Common myeloid progenitor, CD34-positive (primary cell): ENCODE results near the gene ZFR2.
"Not testable (repeated sequence)": the region's sequence is repeated elsewhere in the genome, so short reads cannot be mapped to it uniquely, and the experiment has no call there.

ENCODE experiments used
- CTCF ChIA-PET: fragments of 350-600 bp; sonication (Branson Sonifier 250); formaldehyde crosslinking; loops from one replicate; lab custom pipeline; 2021; ENCODE audit warnings: antibody characterized with exemption; lab: Charles Lee
- POLR2A ChIA-PET: fragments of 350-600 bp; sonication (Branson Sonifier 250); formaldehyde crosslinking; loops from one replicate; lab custom pipeline; 2021; ENCODE audit warnings: antibody characterized with exemption; lab: Charles Lee
- DNase-seq, 3 donors: peaks; one replicate each; pipeline versions ENCODE4 v3.0.0 to v3.0.0-alpha.2; 2013
- H3K27ac ChIP-seq, 2 experiments: 1 replicate in 1 of 2; 2 replicates in 1 of 2; pipeline ENCODE4 v1.7.0; 2013; ENCODE audit warnings: inconsistent platforms in 2 of 2, low read length in 2 of 2, mild to moderate bottlenecking in 2 of 2, low read depth in 1 of 2, moderate library complexity in 1 of 2; ENCODE audit not compliant: severe bottlenecking in 2 of 2, insufficient read depth in 1 of 2, poor library complexity in 1 of 2
- H3K27me3 ChIP-seq, 5 experiments: replicated peaks in 2 of 5; 1 replicate in 3 of 5; 2 replicates in 2 of 5; pipeline versions ENCODE4 v1.6.1 to v1.7.0; 2013; ENCODE audit warnings: low read length in 4 of 5, mild to moderate bottlenecking in 2 of 5, moderate library complexity in 2 of 5, inconsistent platforms in 1 of 5; ENCODE audit not compliant: insufficient read depth in 5 of 5, control insufficient read depth in 4 of 5
- H3K36me3 ChIP-seq, 4 experiments: 1 replicate in 2 of 4; 2 replicates in 2 of 4; pipeline versions ENCODE4 v1.6.1 to v1.7.0; 2013; ENCODE audit warnings: low read length in 3 of 4, control low read depth in 1 of 4, mild to moderate bottlenecking in 1 of 4; ENCODE audit not compliant: control insufficient read depth in 4 of 4, insufficient read depth in 4 of 4
- H3K4me1 ChIP-seq, 4 experiments: 1 replicate in 3 of 4; 2 replicates in 1 of 4; pipeline versions ENCODE4 v1.6.1 to v1.7.1; 2013; ENCODE audit warnings: low read length in 3 of 4, mild to moderate bottlenecking in 3 of 4, control low read depth in 1 of 4, inconsistent platforms in 1 of 4, moderate library complexity in 1 of 4; ENCODE audit not compliant: control insufficient read depth in 4 of 4, insufficient read depth in 4 of 4; ENCODE audit errors: control extremely low read depth in 1 of 4
- H3K4me3 ChIP-seq, 7 experiments: 1 replicate in 4 of 7; 2 replicates in 3 of 7; pipeline versions ENCODE4 v1.5.1 to v1.7.0; 2013; ENCODE audit warnings: mild to moderate bottlenecking in 7 of 7, low read length in 6 of 7, moderate library complexity in 6 of 7, inconsistent platforms in 2 of 7, low read depth in 2 of 7, control low read depth in 1 of 7; ENCODE audit not compliant: insufficient read depth in 4 of 7, control insufficient read depth in 1 of 7; ENCODE audit errors: extremely low read depth in 1 of 7
- H3K9me3 ChIP-seq, 5 experiments: 1 replicate in 4 of 5; 2 replicates in 1 of 5; pipeline versions ENCODE4 v1.6.1 to v1.7.1; 2013; ENCODE audit warnings: low read length in 4 of 5, mild to moderate bottlenecking in 2 of 5, inconsistent platforms in 1 of 5, low read depth in 1 of 5, moderate library complexity in 1 of 5; ENCODE audit not compliant: control insufficient read depth in 4 of 5, insufficient read depth in 2 of 5; ENCODE audit errors: control extremely low read depth in 1 of 5
- WGBS: methylation state at CpG from one replicate; pipeline ENCODE4 v1.1.5; 2013; ENCODE audit not compliant: insufficient coverage; 5-methylcytosine and 5-hydroxymethylcytosine counted together

Gene ZFR2

GRCh38 chr19:3904233-3904632 lies 35.4 kb upstream of the ZFR2 start:
- no peak for DNase-seq
- Histone ChIP-seq H3K4me1 (no peaks in the 10 kb centered on the region), H3K27me3 (peaks cover 0 to 2% (median 0%) of the 10 kb centered on the region in 5 experiments), H3K9me3 (no peaks in the 10 kb centered on the region), H3K27ac (no peak overlapping the region), H3K36me3 (no peaks in the 10 kb centered on the region), H3K4me3 (no peak overlapping the region)
- POLR2A ChIA-PET: no interaction called here
- CTCF ChIA-PET: no interaction called here
- WGBS: 100% methylated on average over 5 of the region's 8 CpGs

- Histone ChIP-seq H3K4me3 (no peak overlapping the region), H3K27ac (no peak overlapping the region), H3K36me3 (no peaks in the 10 kb centered on the region), H3K27me3 (peaks cover 0 to 2% (median 0%) of the 10 kb centered on the region in 5 experiments), H3K4me1 (no peaks in the 10 kb centered on the region), H3K9me3 (peaks cover 2 to 6% (median 3%) of the 10 kb centered on the region in 5 experiments)
- ChIA-PET POLR2A (no interaction called here), CTCF (interaction anchor here (1.1 kb wide), 1 partner anchor 10 kb away, joined by 3 read pairs; no protein-coding TSS in a partner anchor)
- DNase-seq: no peak
- WGBS: 84% methylated on average over 13 of the region's 15 CpGs
Measured at GRCh38 chr19:3902317-3902973, 33.6 kb upstream of the ZFR2 start.

DNA sequence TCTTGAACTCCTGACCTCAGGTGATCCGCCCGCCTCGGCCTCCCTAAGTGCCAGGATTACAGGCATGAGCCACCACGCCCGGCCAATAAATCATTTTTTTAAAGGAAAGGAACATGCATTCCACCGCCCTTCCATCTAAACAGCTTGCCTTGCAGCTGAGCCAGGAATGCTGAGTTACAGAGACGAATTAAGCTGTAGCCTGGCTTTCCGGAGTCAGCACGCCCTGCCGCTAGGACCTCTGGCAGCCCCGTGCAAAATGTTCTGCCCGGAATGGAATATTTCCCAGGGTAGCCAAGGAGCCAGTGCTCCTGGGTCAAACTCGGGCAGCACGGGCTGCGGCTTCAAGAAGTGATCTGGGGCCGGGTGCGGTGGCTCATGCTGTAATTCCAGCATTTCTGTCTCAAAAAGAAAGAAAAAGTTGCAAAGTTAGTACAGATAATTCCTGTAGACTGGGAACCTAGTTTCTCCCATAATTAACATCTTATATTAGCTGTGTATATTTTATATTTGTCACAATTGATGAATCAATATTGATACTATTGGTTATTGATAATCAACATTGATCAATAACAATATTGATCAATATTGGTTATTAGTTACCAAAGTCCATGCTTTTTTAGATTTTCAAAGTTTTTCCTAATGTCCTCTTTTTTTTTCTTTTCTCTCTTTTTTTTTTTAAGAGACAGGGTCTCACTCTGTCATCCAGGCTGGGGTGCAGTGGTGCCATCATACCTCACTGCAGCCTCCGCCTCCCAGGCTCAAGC lies 30.9 kb upstream of the ZFR2 start:
- DNase-seq: no peak

DNA sequence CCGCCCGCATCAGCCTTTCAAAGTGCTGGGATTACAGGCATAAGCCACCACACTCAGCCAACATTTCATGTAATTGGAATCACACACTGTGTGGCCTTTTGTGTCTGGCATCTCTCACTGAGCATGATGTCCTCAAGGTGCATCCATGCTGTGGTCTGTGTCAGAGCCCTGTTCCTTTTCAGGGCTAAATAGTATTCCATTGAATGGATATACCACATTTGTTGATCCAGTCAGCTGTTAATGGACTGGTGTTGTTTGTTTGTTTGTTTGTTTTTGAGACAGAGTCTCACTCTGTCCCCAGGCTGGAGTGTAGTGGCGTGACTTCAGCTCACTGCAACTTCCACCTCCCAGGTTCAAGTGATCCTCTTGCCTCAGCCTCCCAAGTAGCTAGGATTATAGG lies 29.6 kb upstream of the ZFR2 start:
- no peaks in the 10 kb centered on the region for H3K36me3 ChIP-seq
- ChIA-PET CTCF (no interaction called here), POLR2A (no interaction called here)
- H3K9me3 ChIP-seq: peaks cover 2 to 6% (median 3%) of the 10 kb centered on the region in 5 experiments
- no peak for DNase-seq
- H3K27me3 ChIP-seq: peaks cover 0 to 2% (median 0%) of the 10 kb centered on the region in 5 experiments
- H3K4me1 ChIP-seq: no peaks in the 10 kb centered on the region
- WGBS: 100% methylated on average over 3 of the region's 3 CpGs
- H3K27ac ChIP-seq: no peak overlapping the region
- no peak overlapping the region for H3K4me3 ChIP-seq

More for the DNA sequence above, 30.9 kb upstream of the ZFR2 start:
- peaks cover 2 to 6% (median 3%) of the 10 kb centered on the region in 5 experiments for H3K9me3 ChIP-seq
- H3K36me3 ChIP-seq: no peaks in the 10 kb centered on the region
- peaks cover 0 to 2% (median 0%) of the 10 kb centered on the region in 5 experiments for H3K27me3 ChIP-seq
- CTCF ChIA-PET: no interaction called here
- 89% methylated on average over 18 of the region's 18 CpGs for WGBS
- no peak overlapping the region for H3K4me3 ChIP-seq
- POLR2A ChIA-PET: no interaction called here
- no peak overlapping the region for H3K27ac ChIP-seq
- no peaks in the 10 kb centered on the region for H3K4me1 ChIP-seq

DNA sequence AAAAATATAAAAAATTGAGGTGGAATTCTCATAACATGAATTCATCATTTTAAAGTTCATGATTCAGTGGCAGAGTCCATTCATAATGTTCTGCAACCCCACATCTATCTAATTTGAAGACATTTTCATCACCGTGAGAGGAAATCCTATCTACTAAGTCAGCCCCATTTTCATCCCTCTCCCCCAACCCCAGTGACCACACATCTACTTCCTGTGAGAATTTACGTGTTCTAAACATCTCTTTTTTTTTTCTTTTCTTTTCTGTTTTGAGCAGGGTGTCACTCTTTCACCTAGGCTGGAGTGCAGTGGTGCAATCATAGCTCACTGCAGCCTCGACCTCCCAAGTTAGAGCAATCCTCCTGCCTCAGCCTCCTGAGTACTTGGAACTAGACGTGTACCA lies 29.1 kb upstream of the ZFR2 start:
- Histone ChIP-seq H3K9me3 (peaks cover 2 to 6% (median 3%) of the 10 kb centered on the region in 5 experiments), H3K4me1 (no peaks in the 10 kb centered on the region), H3K27me3 (peaks cover 0 to 2% (median 0%) of the 10 kb centered on the region in 5 experiments), H3K27ac (no peak overlapping the region), H3K36me3 (no peaks in the 10 kb centered on the region), H3K4me3 (no peak overlapping the region)
- 33% methylated on average over 3 of the region's 4 CpGs for WGBS
- peak in 2 of 3 donors; percentile 19 to 37 for DNase-seq
- POLR2A ChIA-PET: no interaction called here
- CTCF ChIA-PET: no interaction called here

GRCh38 chr19:3895788-3896187 lies 26.9 kb upstream of the ZFR2 start:
- Histone ChIP-seq H3K9me3 (peaks cover 2 to 6% (median 3%) of the 10 kb centered on the region in 5 experiments), H3K36me3 (no peaks in the 10 kb centered on the region), H3K4me1 (no peaks in the 10 kb centered on the region), H3K27me3 (no peaks in the 10 kb centered on the region), H3K4me3 (no peak overlapping the region), H3K27ac (no peak overlapping the region)
- CTCF ChIA-PET: no interaction called here
- POLR2A ChIA-PET: no interaction called here
- WGBS: no CpG with 5 or more reads among the region's 5 CpGs
- no peak for DNase-seq

DNA sequence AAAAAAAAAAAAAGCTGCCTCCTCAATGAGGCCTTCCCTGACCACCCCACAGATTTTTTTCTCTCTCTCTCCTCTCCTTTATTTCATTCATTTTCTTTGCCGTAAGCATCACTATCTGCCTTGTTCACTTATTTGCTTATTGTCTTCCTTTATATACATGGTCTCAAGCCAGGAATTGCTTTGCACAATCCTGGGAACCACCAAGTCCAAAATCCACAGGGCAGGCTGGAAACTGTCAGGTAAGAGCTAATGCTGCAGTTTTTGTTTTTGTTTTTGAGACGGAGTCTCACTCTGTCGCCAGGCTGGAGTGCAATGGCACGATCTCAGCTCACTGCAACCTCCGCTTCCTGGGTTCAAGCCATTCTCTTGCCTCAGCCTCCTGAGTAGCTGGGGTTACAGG lies 26.1 kb upstream of the ZFR2 start:
- 94% methylated on average over 4 of the region's 5 CpGs for WGBS
- DNase-seq, H3K9me3 ChIP-seq, H3K27ac ChIP-seq, H3K4me3 ChIP-seq, H3K27me3 ChIP-seq, H3K36me3 ChIP-seq, POLR2A ChIA-PET, H3K4me1 ChIP-seq: not testable (repeated sequence)
- CTCF ChIA-PET: interaction anchor here (0.6 kb wide), 1 partner anchor 21 kb away, joined by 3 read pairs; no protein-coding TSS in a partner anchor
